NCI-H460 (cell line): ENCODE data around the gene ANKRD39. TPM values are rescaled to one million over a fixed set of nuclear protein-coding genes. Genes with fewer than 3 reads are reported as not detected.
A peak's percentile ranks its signal among the peaks of the same experiment; 100 is the strongest.
"Not testable (repeated sequence)": the region's sequence is repeated elsewhere in the genome, so short reads cannot be mapped to it uniquely, and the experiment has no call there.

Experiments used
- DNase-seq: peaks from one replicate; pipeline ENCODE4 v3.0.0-alpha.2; 2016; ENCODE audit warnings: low read depth; ENCODE audit errors: extremely low read depth
- polyA plus RNA-seq: library from polyadenylated mRNA; depleted of rRNA; stranded (reverse); fragments of >200 nt; gene quantifications from 2 replicates; pipeline ENCODE4 v1.2.3, GENCODE V29; 2014; cell fraction: nucleus; rRNA removed
- total RNA-seq: library from RNA; depleted of rRNA; stranded (reverse); fragments of >200 nt; shearing (Covaris generic); gene quantifications from 2 replicates; pipeline ENCODE4 v1.2.3, GENCODE V29; 2014; rRNA removed

ANKRD39 gene
- 13.2 and 15.1 TPM in 2 replicates for total RNA-seq
- polyA plus RNA-seq, result 51.1 and 55.6 TPM in 2 replicates

GRCh38 chr2:96857667-96858372 lies at the start of gene ANKRD39:
ANKRD39 (minus strand) TSS chr2:96858016; CDS start chr2:96857987, 29 bp downstream.
- DNase-seq, result peak; percentile 98

GRCh38 chr2:96906729-96907114 lies 48.9 kb upstream of the ANKRD39 start:
- DNase-seq, result no peak

- no peak for DNase-seq
Measured at GRCh38 chr2:96903815-96904214, 46.0 kb upstream of the ANKRD39 start.

GRCh38 chr2:96903318-96903717 lies 45.5 kb upstream of the ANKRD39 start:
- no peak for DNase-seq

- DNase-seq, result no peak
Measured at GRCh38 chr2:96900237-96900636, 42.4 kb upstream of the ANKRD39 start.

GRCh38 chr2:96899413-96899741 lies 41.6 kb upstream of the ANKRD39 start:
- no peak for DNase-seq

- no peak for DNase-seq
Measured at GRCh38 chr2:96898641-96899412, 41.0 kb upstream of the ANKRD39 start.

- no peak for DNase-seq
Measured at GRCh38 chr2:96898135-96898505, 40.3 kb upstream of the ANKRD39 start.

- DNase-seq, result no peak
Measured at GRCh38 chr2:96897491-96898134, 39.8 kb upstream of the ANKRD39 start.

GRCh38 chr2:96895746-96896651 lies 38.2 kb upstream of the ANKRD39 start:
- no peak for DNase-seq

GRCh38 chr2:96895032-96895745 lies 37.4 kb upstream of the ANKRD39 start:
- DNase-seq, result no peak

GRCh38 chr2:96894151-96894531 lies 36.3 kb upstream of the ANKRD39 start:
- no peak for DNase-seq

- no peak for DNase-seq
Measured at GRCh38 chr2:96893289-96894150, 35.7 kb upstream of the ANKRD39 start.

- no peak for DNase-seq
Measured at GRCh38 chr2:96891591-96892333, 33.9 kb upstream of the ANKRD39 start.

- DNase-seq, result no peak
Measured at GRCh38 chr2:96890726-96891385, 33.0 kb upstream of the ANKRD39 start.

GRCh38 chr2:96890252-96890651 lies 32.4 kb upstream of the ANKRD39 start:
- DNase-seq, result no peak

GRCh38 chr2:96889502-96889901 lies 31.7 kb upstream of the ANKRD39 start:
- not testable (repeated sequence) for DNase-seq
